NCI-H446 treated with DMSO at 0.1 percent for 48 hours (cell line): ENCODE measurements around the gene LRMDA.
A peak's percentile ranks its signal among the peaks of the same experiment; 100 is the strongest.

ENCODE experiments used
- DNase-seq: peaks from one replicate; lab custom pipeline; 2025; lab: John Stamatoyannopoulos, UW

The LRMDA gene

DNA sequence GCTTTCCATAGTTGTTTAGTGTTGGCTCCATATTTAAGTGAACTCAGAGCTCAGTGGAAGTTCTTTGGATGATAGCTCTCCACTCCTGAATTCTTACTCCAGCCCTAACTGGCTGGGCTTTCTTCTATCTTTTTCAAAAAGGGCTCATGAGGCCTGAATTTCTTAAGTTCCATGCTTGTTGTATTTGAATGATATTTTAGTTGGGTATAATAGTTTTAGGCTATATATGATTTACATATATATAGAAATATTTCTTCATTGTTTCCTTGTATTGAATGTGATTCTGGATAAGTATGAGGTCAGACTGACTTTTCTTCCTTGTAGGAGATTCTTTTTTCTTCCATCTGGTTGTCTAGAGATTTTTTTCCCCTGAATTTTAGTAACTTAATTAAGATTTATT, 843.5 kb downstream of the LRMDA start:
- DNase-seq: no peak

DNA sequence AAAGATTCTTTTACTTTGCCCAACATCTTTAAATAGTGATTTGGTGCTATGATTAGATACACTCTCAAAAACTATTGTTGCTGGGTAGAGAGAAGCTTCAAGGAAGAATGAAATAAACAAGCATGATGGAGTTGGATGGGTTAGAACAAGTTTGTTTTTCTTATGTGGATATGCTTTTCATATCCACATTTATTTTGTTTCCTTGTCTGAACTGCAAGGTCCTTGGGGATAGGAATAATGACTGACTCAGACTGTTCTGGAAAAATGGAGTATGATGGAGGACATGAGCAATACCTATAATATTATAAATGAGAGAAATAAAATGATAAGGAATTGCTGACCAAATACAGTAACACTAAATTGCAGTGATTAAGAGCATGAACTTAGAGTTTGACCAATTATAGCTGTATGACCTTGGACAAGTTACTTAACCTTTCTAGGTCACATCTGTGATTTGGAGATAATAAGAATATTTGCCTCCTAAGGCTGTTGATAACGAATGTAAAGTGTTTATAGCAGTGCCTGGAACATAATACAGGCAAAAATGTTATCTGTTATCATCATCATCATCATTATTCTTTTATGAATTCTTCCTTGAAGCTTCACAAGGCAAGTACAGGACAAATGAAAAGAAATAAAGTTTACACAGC, 847.5 kb downstream of the LRMDA start:
- no peak for DNase-seq

DNA sequence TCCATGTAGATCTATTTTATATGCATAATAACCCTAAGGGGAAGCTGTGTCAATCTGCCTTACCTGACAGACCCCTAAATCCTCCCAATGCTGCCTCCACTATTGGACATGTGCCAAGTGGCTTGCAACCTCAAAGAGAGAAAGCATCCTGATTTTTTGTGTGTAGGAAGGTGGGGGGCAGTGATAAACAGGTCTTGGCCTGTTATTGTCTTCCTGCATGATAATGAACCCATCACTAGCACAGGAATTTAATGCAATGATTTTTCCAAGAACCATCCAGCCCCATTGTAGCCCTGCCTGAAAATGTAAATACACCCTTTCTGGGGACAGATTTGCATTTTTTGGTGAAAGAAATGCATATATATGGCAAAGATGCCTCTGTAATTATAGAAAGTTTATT, 850.2 kb downstream of the LRMDA start:
- DNase-seq: no peak

DNA sequence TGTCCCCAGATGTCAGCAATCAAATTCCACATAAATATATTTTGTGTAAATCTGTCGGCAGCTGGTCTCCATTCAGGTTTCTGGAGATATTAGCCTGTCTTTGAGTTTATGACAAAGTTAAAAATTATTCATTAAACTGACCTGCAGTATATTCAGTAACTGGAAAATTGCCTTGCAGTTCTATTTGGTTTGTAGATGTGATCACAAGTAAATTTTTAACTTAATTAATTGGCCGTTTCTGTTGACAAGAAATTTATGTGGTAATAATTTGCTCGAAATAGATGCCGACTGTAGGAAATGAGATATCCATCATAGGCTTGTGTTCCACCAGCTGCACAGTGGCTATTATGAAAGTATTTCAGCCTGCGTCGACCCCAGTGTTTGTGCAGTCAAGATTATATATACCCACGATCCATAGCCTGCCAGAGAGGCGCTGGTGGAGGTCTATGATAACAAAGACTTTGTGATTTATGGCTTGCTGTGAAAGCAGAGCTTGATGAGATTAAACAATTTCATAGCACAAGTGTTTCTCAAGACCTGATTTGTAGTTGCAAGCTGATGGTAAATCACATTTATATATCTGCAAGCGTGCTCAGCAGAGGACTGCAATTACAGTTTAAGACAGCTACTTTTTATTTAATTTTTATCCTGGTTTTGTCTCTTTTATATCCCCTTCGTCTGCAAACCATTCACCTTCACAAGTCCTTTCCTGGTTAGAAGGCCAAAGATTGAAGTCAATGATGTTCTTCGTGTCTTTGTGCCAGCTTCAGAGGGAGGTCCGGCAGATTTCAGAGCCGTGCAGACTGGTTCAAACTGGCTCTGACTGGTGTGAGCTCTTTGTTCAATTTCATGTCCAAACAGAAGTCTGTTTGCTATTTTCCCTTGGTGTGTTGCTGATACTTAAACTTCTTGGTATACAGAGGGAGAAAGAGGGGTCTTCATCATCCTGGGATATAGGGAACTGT, 850.9 kb downstream of the LRMDA start:
- no peak for DNase-seq

DNA sequence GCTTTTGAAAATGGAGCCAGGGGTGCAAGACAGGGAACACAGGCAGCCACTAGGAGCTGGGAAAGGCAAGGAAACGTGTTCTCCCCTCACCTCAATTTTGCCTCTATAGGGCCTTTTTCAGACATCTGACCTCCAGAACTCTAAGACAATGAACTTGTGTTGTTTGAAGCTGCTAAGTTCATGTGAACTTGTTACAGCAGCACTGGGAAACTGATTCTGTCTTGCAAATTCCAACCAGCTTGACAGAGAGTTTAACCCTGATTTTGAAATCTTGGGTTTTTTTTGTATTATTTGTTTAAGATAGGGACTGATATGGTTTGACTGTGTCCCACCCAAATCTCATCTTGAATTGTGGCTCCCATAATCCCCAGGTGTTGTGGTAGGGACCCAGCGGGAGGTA, 852.9 kb downstream of the LRMDA start:
- no peak for DNase-seq

DNA sequence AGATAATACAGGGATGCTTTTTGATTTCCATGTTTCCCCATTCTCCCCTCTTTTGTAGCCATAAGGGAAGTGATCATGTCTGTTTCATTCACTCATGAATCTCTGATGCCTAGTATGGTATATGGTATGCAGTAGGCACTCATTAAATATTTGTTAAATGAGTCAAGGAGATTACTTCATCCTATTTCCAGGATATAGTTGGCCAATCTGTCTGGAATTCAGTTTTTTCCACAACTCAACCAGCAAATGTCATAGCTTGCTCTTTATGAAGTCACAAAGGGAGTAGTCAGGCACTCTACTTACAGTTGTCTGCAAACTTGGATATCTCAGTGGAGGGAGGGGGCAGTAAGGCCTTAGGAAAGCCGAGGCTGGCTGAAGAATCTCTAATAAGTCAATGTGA, 853.6 kb downstream of the LRMDA start:
- DNase-seq: no peak

DNA sequence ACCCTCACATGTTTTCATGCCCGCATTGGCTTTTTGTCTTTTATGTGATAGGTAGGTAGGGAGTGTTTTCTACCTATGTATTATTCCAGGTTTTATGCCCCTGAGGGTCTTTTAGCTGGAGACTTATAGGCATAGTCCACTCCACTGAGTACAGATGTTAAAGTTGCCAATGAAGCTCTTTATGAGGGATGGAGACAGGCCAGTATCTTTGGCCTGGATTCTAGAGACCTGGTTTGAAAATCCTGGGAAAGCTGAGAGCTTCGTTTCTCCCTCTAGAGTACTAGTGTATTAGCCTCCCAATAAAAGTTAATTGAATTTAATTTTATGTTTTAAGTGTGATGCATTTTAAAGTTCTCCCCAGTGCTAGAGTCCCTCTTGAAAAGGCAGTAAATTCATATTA, 854.1 kb downstream of the LRMDA start:
- no peak for DNase-seq

DNA sequence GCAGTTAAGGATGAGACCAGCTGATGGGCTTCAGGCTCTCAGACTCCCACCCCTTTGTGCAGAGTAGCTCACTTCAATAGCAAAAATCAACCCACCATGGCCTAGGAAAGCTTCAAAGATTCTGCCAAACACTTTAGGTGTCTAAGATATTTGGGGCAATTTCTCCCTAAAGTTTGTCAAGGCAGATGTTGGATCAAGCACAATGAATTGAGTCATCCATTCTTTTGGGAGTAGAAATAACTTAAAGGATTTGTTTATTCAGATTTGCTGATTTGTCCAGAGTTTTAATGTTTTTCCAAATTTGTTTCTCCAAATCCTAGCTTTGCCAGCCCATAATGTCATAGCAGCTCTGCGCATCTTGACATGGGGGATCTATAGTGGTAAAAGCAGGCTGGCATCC, 855.1 kb downstream of the LRMDA start:
- DNase-seq: no peak

DNA sequence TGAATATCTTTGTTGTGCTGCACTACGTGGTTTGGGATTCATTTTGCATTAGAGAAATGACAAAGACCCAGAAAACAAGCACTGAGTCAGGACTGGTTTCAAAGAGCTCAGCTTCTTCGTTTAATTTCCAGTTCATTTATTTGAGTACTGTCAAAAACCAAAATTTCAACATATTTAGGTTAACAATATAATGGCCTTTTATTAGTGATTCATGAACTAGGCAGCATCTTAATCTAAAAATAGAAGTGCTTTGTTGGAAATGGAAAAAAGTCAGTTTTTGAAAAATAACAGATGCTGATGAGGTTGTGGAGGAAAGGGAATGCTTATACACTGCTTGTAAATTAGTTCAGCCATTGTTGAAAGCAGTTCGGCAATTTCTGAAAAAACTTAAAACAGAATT, 856.4 kb downstream of the LRMDA start:
- no peak for DNase-seq

DNA sequence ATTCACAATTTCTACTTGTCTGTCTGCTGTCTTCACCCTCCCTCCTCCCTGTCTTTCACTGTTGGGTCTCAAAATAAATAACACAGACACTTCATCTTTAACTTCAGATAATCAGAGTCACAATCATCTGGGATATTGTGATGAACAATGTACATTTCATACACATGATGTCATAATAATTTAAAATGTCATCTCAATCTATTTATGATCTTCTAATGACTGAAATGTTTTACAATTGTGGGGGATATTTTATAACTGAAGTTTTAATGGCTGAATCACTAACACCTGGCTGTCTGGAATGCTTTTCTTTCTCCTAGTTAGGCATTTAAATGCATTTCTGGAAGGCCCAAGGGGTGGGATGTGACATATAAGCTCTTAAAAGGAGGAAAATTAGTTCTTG, 859.8 kb downstream of the LRMDA start:
- no peak for DNase-seq

DNA sequence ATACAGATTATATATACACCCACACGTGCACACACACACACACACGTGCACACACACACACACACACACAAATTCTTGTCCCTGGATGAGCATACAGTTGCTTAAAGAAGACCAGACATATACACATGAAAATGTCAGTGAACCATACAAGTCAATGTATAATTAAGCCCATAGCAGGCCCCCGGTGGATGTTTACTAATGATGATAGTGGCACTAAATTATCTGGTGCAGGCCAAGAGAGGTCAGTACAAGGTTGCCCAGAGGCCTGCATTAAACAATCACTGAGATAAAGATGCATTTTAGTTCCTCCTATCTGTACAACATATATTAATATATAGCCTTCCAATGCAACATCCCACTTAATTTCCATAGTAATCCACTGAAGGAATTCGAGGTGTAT, 860.5 kb downstream of the LRMDA start:
- no peak for DNase-seq

DNA sequence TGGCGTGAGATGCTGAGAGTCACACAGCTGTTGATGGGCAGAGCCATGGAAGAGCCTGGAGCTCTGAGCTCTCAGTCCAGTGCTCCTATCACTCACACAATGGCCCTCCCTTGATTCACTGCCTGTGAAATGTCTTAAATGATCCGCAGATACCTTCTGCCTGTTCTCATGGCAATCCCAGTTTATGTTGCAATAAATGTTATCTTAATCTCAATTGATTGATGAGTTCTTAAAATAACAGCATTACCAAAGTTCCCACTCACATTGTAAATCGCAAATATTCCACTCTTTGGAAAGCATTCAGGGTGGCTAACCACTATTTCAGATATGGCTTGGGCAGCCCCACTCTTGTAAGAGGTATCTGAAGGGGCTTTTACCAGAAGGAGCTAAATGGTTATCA, 865.5 kb downstream of the LRMDA start:
- no peak for DNase-seq

DNA sequence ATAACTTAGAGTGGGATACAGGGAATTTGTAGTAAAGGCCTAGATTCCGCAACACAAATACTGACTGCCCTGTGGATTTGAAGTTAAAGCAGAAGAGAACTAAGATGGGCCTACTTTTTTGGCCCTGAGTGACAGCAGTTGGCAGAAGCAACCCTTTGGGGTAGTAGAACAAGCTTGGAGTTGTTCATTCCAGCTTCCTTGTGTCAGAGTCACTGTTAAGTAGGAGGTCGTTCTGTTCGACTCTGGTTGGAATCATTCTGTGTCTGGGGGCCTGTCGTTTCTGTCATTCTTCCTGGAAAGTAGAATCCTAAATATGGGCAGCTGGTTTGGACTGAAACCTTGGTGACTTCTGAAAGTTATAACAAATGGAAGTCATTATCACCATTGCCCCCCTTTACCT, 865.9 kb downstream of the LRMDA start:
- DNase-seq: no peak

DNA sequence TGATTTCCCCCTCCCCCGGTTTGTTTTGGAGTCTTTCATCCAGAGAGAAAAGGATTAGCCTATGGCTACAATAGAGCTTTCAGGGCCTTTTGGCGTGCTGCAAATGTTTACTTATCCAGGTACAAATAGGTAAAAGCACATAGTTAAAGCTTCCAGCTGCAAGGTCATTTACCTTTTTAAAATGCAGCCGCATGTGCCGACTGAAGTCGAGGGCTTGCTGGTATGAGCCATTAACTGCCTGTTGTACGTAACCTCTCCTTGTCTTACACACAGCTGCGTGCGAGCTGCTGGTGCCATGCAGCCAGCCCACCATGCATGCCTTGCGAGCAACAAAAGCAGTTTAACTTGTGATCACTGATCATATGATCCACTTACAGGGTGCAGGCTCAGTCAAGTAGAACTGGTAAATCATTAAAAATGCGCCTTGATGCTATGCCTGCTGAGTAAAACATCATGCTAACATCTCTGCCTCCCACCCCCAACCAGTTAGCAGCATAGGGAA, 866.4 kb downstream of the LRMDA start:
- no peak for DNase-seq

DNA sequence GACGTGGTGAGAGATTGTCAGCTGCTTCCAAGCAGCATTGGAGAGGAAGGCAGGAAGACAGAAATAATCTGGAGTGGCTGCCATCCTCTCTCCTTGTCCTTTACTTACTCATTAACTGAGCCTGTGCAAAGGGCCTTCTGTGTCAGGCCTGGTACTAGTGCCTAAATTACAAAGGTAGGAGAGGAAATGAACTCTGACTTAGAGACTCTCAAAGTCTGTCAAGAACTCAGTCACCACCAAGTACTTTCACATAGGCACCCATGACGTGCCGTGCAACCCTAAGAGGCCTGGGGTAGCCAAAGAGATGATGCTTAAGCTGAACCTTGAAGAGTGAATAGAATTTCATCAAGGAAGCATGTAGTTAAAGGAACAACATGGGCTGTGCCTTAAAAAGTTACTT, 866.9 kb downstream of the LRMDA start:
- DNase-seq: no peak

DNA sequence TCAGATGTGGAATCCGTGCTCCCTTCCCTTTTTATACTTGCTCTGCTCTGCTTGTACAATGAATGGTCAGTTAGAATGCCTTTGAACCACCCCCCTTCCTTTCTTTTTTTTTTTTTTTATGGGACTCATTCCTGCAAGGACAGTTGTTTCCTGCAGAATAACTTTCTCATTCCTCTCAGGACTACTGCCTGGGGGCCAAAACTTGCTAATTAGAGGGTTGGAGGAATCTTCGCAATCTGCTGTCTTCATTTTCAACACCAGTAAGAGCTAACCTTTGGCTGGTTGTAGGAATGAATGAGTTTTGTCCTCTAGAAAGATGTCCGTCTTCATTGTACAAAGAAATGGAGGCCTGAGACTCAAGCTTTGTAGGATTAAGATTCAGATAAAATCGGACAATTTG, 868.1 kb downstream of the LRMDA start:
- no peak for DNase-seq

DNA sequence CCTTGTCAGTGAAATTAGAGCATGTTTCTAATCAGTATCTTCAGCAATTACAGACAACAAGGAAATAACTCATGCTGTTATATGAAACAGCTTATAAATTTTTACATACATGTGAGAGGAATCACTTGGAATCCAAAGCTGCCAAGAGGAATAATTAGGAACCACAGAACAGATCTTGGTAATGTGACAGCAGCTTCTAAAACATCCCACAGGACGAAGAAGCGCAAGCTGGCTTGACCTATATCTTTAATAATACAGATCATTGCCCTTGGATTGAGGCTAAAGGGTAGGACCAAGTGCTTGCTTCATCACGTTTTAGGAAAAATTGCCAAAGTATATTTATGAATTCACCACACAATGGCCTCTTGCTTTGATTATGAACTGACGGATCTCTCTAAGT, 869.8 kb downstream of the LRMDA start:
- DNase-seq: no peak

DNA sequence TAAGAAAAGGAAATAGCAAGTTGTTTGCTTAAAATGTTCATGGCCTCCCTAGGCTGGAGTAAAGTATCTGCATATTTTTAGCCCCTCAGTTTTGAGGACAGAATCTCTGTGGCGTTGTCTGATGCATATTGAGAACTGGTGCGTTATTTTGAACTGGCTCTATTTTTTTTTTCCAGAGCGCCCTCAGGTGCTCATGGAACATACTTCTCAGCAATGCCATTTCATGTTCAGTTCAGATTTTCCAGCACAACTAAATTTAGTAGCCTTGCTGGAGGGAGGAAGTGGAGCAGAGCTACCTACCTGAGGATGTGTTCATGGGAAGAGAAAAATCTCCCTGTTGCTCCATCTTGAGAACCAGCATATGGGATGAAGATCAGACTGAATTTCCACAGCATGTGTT, 870.5 kb downstream of the LRMDA start:
- no peak for DNase-seq

DNA sequence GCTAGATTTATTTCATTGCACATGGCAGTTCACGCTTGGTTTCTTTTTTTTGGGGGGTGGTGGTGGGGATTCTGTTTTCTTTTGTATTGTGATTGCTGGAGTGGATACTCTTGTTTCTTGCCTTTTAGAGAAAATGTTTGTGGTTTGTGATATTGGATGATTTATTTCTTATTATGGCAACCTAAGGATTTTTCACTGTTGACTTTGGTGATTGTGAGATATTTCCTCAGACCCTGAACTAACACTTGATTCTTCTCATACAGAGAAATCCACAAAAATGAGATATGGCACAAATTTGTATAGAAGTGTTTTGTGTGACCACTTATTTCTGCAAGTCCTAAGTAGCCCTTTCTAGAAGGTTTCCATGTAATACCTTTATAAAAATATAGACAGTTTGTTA, 871.1 kb downstream of the LRMDA start:
- no peak for DNase-seq

DNA sequence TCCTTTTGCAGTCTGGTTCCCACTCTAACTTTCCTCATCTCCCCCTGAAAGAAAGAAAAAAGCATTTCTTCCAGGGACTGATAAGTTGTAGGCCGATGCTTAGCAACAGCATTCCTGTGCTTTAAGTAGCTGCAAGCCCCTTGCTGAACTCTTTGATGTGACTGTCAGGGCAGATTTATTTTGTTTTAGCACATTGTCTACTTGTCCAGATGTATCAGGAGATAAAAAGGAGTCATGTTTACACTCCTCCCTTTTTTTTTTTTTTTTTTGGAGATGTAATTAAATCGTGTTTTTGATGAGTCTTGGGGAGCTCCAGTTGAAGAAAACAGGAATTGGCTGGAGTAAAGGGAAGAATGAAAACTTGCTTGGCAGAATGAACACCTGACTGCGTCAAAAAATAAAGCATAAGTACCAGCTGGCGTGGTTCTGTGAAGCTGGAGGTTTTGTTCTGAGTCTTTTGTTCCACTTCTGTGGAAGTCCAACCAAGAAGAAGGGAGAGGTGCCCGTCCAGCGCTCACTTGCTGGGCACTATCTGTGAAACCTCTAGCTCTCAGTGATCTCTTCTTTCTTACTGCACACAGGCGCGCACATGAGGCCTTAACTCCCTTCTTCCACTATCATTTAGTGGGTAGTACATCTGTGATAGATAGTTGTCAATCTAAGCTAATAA, 871.7 kb downstream of the LRMDA start:
- DNase-seq: no peak

DNA sequence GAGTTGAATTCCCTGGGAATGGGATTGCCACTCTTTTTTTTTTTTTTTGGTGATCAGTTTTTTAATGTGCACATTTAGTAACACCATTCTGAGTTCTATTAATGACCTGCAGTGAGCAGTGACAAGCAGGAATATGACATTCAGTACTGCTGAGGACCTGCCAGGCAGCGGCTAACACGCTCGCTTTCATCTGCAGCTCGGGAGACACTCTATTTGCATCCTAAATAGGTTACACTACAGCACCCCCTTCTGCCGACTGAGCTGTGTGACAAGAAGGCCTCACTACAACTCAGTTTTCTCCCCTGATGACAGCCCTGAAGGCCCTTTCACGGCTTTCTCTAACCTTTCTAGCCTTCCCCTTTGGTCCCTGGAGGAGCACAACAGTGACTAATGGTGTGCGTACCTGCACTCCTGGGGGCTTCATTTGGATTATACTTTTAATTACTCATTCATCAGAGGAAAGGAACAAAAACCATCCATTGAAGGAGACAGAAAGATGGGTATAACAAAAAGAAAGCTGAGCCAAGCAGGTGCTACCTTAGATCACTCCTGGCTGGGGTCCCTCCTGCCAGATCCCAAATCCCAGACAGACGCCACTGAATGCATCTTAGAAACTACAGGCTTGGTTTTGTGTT, 872.4 kb downstream of the LRMDA start:
- DNase-seq: peak; percentile 61

DNA sequence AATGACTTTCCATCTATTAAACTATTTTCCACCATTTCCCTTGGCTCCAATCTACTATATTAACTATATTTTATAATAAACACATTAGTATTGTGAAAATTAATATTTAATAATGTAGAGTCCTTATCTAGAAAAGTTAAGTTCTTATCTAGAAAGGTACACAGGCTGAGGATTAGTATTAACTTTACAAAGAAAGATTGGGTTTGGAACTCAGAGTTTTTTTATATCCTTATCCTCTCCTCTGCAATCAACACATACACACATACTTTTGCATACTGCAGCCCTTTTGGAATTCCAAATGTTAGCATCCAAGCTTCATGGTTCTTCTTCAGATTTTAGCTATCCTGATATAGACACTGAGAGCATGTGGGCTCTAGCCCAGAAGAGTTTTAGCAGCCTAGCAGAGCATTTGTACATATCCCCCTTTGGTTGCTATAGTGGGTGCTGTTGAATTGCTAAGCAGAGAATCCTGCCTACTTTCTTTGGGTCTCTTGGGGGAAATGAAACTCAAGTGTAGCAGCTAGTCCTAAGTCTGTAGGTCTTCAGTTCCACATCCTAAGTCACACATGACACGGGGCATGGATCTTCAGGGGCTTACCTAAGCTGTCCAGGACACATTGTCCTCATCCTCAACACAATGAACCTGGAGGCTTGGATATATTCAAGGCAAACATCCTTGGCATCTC, 874.6 kb downstream of the LRMDA start:
- no peak for DNase-seq
